WTC11 (cell line): Measurements from ENCODE around the gene LRRC10.
"Not testable (repeated sequence)": the region's sequence is repeated elsewhere in the genome, so short reads cannot be mapped to it uniquely, and the experiment has no call there.

Experiments used
- AFF4 ChIP-seq: sonication (generic); formaldehyde crosslinking; IDR thresholded peaks from 2 replicates; pipeline ENCODE4 v1.8.1; 2023; ENCODE audit warnings: mild to moderate bottlenecking, missing genetic modification reagents, borderline replicate concordance
- CTCF ChIP-seq: fragments of 200-600 bp; IDR thresholded peaks from 2 replicates; pipeline ENCODE4 v1.8.0; 2022; ENCODE audit warnings: antibody characterized with exemption

- TF ChIP-seq CTCF; AFF4 (CRISPR knock-in tag): not testable (repeated sequence)
Measured at GRCh38 chr12:69603556-69603955, 7.2 kb downstream of the LRRC10 start.
